MM.1S (cell line): ENCODE data around the gene EPB41L2.

ENCODE experiments used
- DNase-seq: peaks from one replicate; pipeline ENCODE4 v3.0.0-alpha.2; 2015
- H2AFZ ChIP-seq: fragments of 300-600 bp; sonication (generic); 2 replicates; pipeline ENCODE4 v1.6.0; 2016; ENCODE audit warnings: antibody characterized with exemption, low read length
- H3F3A ChIP-seq: fragments of 300-600 bp; sonication (generic); 2 replicates; pipeline ENCODE4 v1.6.1; 2016; ENCODE audit warnings: mild to moderate bottlenecking, antibody characterized with exemption, low read length, moderate library complexity, mixed read lengths; ENCODE audit not compliant: insufficient read depth
- H3K27ac ChIP-seq: fragments of 300-600 bp; sonication (generic); 2 replicates; pipeline ENCODE4 v1.5.1; 2016; ENCODE audit warnings: mild to moderate bottlenecking, low read length
- H3K27me3 ChIP-seq: fragments of 300-600 bp; sonication (generic); replicated peaks from 2 replicates; pipeline ENCODE4 v1.6.0; 2016; ENCODE audit warnings: low read length; ENCODE audit not compliant: insufficient read depth
- H3K36me3 ChIP-seq: fragments of 300-600 bp; sonication (generic); replicated peaks from 2 replicates; pipeline ENCODE4 v1.6.1; 2016; ENCODE audit warnings: mild to moderate bottlenecking, low read length, mixed read lengths; ENCODE audit not compliant: insufficient read depth
- H3K4me1 ChIP-seq: fragments of 300-600 bp; sonication (generic); 2 replicates; pipeline ENCODE4 v1.6.1; 2016; ENCODE audit warnings: low read length, mixed read lengths
- H3K4me2 ChIP-seq: fragments of 300-600 bp; sonication (generic); 2 replicates; pipeline ENCODE4 v1.6.0; 2016; ENCODE audit warnings: low read depth, low read length
- H3K4me3 ChIP-seq: fragments of 300-600 bp; sonication (generic); 2 replicates; pipeline ENCODE4 v1.5.1; 2016; ENCODE audit warnings: low read length, mixed read lengths
- H3K79me2 ChIP-seq: fragments of 300-600 bp; sonication (generic); 2 replicates; pipeline ENCODE4 v1.6.1; 2016; ENCODE audit warnings: mixed run types, low read length, mixed read lengths
- H3K9ac ChIP-seq: fragments of 300-600 bp; sonication (generic); 2 replicates; pipeline ENCODE4 v1.6.1; 2016; ENCODE audit warnings: low read length, mixed read lengths
- H3K9me2 ChIP-seq: fragments of 300-600 bp; sonication (generic); replicated peaks from 2 replicates; pipeline ENCODE4 v1.6.1; 2016; ENCODE audit warnings: mild to moderate bottlenecking, low read length, mixed read lengths; ENCODE audit not compliant: insufficient read depth
- H3K9me3 ChIP-seq: fragments of 300-600 bp; sonication (generic); replicated peaks from 2 replicates; pipeline ENCODE4 v1.6.1; 2016; ENCODE audit warnings: mild to moderate bottlenecking, low read length, mixed read lengths; ENCODE audit not compliant: insufficient read depth
- H4K20me1 ChIP-seq: fragments of 300-600 bp; sonication (generic); 2 replicates; pipeline ENCODE4 v1.6.1; 2016; ENCODE audit warnings: mild to moderate bottlenecking, low read length, moderate library complexity, mixed read lengths; ENCODE audit not compliant: insufficient read depth
- CTCF ChIP-seq: fragments of 300-600 bp; sonication (generic); IDR thresholded peaks from 2 replicates; pipeline ENCODE4 v1.5.1; 2016; ENCODE audit warnings: antibody characterized with exemption, low read length, mixed read lengths
- EZH2 ChIP-seq: fragments of 300-600 bp; sonication (generic); optimal IDR thresholded peaks from 2 replicates; pipeline ENCODE3; 2017; ENCODE audit warnings: low read depth, mild to moderate bottlenecking, antibody characterized with exemption, low read length, mixed read lengths
- EZH2phosphoT487 ChIP-seq: fragments of 300-600 bp; sonication (generic); IDR thresholded peaks from 2 replicates; pipeline ENCODE4 v1.6.1; 2018; ENCODE audit warnings: antibody characterized with exemption, low read length

The EPB41L2 gene

GRCh38 chr6:130834482-130835251, 228.4 kb downstream of the EPB41L2 start:
- Histone ChIP-seq H3K27me3 (no peaks in the 10 kb centered on the region), H4K20me1 (no peaks in the 10 kb centered on the region), H2AFZ (no peak overlapping the region), H3K4me1 (peaks cover 3% of the 10 kb centered on the region; the same call in 1 of the 2 replicates), H3K27ac (no peak overlapping the region), H3K4me3 (no peak overlapping the region), H3K79me2 (no peaks in the 10 kb centered on the region), H3F3A (no peaks in the 10 kb centered on the region), H3K9me2 (no peaks in the 10 kb centered on the region), H3K9me3 (no peaks in the 10 kb centered on the region), H3K4me2 (no peak overlapping the region), H3K9ac (no peak overlapping the region), H3K36me3 (no peaks in the 10 kb centered on the region)
- no peak for TF ChIP-seq EZH2phosphoT487
- no peak for TF ChIP-seq EZH2
- TF ChIP-seq CTCF: no peak
- no peak for DNase-seq

- Histone ChIP-seq H3K9ac (no peak overlapping the region), H3K27me3 (no peaks in the 10 kb centered on the region), H3K79me2 (no peaks in the 10 kb centered on the region), H3K9me3 (no peaks in the 10 kb centered on the region), H3K4me3 (no peak overlapping the region), H3K4me2 (no peak overlapping the region), H2AFZ (no peak overlapping the region), H3K36me3 (no peaks in the 10 kb centered on the region), H3K9me2 (no peaks in the 10 kb centered on the region), H3K27ac (no peak overlapping the region), H4K20me1 (no peaks in the 10 kb centered on the region), H3K4me1 (no peaks in the 10 kb centered on the region), H3F3A (no peaks in the 10 kb centered on the region)
- DNase-seq: no peak
- TF ChIP-seq EZH2phosphoT487 (no peak), EZH2 (no peak), CTCF (no peak)
Measured at GRCh38 chr6:130833569-130833968, 229.5 kb downstream of the EPB41L2 start.

GRCh38 chr6:130831607-130832006, 231.4 kb downstream of the EPB41L2 start:
- Histone ChIP-seq H3K4me3 (no peak overlapping the region), H3K9ac (no peak overlapping the region), H3K4me1 (no peaks in the 10 kb centered on the region), H3K27me3 (no peaks in the 10 kb centered on the region), H3K9me3 (no peaks in the 10 kb centered on the region), H4K20me1 (no peaks in the 10 kb centered on the region), H3K4me2 (no peak overlapping the region), H3K36me3 (no peaks in the 10 kb centered on the region), H3K27ac (no peak overlapping the region), H3F3A (no peaks in the 10 kb centered on the region), H3K9me2 (no peaks in the 10 kb centered on the region), H2AFZ (no peak overlapping the region), H3K79me2 (no peaks in the 10 kb centered on the region)
- DNase-seq: no peak
- TF ChIP-seq CTCF (no peak), EZH2 (no peak), EZH2phosphoT487 (no peak)
